Right cardiac atrium (tissue), 5 donors: ENCODE measurements around the gene GPSM1. TPM values are rescaled to one million over a fixed set of nuclear protein-coding genes. Genes with fewer than 3 reads are reported as not detected.

Experiments used
- ATAC-seq, 2 donors: fragments of 200-7000 bp; cut with Tn5 transposase; one replicate each; pipeline versions ENCODE4 v1.8.0 to v1.9.1; 2020; ENCODE audit warnings: moderate library complexity in 2 of 2, mild to moderate bottlenecking in 1 of 2
- DNase-seq, 3 donors: peaks; one replicate each; pipeline ENCODE4 v3.0.0-alpha.2; 2020
- H3K27ac ChIP-seq: one replicate; pipeline ENCODE4 v1.5.1; 2013; ENCODE audit warnings: mild to moderate bottlenecking, low read length, control low read depth, moderate library complexity
- H3K27me3 ChIP-seq: one replicate; pipeline ENCODE4 v1.6.1; 2013; ENCODE audit not compliant: control insufficient read depth, insufficient read depth
- H3K4me1 ChIP-seq: one replicate; pipeline ENCODE4 v1.6.1; 2013; ENCODE audit warnings: low read length; ENCODE audit not compliant: control insufficient read depth, insufficient read depth
- H3K4me3 ChIP-seq: one replicate; pipeline ENCODE4 v1.5.1; 2013; ENCODE audit warnings: low read length, control low read depth
- H3K9me3 ChIP-seq: one replicate; pipeline ENCODE4 v1.6.1; 2013; ENCODE audit warnings: low read length; ENCODE audit not compliant: control insufficient read depth
- WGBS: extraction: QIAGEN DNeasy Blood & Tissue Kit; methylation state at CpG from one replicate; pipeline ENCODE4 v1.1.7; 2013; 5-methylcytosine and 5-hydroxymethylcytosine counted together
- intact Hi-C, 4 donors: fragments of 100-400 bp; cut with DNase I; formaldehyde crosslinking; loops; one replicate each; pipeline versions ENCODE4 v1.11.0 to v1.14.0; 2022 to 2023
- polyA plus RNA-seq: library from polyadenylated mRNA; stranded (reverse); fragments of 200-250 nt; gene quantifications from one replicate; pipeline ENCODE4 v1.2.3, GENCODE V29; 2013
- total RNA-seq, 4 donors: library from RNA; stranded (reverse); fragmentation: NEBNext Ultra II Directional; extraction: Animal tissue kit (Norgen Biotek cat#: 25700); gene quantifications; one replicate each; pipeline ENCODE4 v1.2.1, GENCODE V29; 2021
- donor health status: healthy with polysubstance abuse.
- donor health status: DM: no; HTN: yes; CAD: no.
- donor health status: DM: no; HTN: no; CAD: no.
- donor health status: DM: no; HTN: yes; CAD: no; lungs with severe emphysema.
- donor health status: DM: yes; HTN: yes; CAD: no.

The GPSM1 gene
- total and polyA plus RNA-seq, 5 donors, result 46.3 to 90.6 (median 73.3) TPM

DNA sequence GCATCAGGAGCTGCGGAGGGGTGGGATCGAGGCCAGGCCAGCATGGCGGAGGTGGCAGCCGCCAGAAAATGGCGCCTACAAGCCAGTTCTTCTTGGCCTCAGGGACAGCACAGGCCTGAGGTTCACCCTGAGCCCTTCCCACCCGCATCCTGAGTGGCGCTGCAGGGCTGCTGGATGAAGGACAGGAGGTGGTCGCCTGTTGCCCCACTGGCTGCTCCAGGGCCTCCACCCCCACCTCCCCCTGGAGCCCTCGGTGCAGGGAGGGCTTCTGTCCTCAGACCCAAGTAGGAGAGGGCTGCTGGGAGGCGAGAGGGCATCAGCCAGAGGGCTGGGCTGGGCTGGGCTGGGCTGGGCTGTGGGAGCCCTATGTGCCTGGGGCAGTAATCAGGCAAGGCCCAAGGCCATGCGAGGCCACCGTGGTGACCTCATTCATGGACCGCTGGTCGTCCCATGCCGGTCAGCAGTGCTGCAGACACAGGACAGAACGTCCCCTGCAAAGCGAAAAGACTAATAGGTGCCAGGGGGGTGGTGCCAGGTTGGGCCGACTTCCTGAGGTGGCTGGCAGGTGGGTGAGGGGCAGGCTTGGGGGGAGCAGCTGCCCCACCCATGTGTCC lies 13.8 kb downstream of the GPSM1 start:
- Histone ChIP-seq H3K4me1 (peaks cover 2% of the 10 kb centered on the region), H3K9me3 (no peaks in the 10 kb centered on the region), H3K27me3 (no peaks in the 10 kb centered on the region), H3K4me3 (no peak overlapping the region), H3K27ac (peak overlapping the region; percentile 21)
- intact Hi-C loops, result no loop called here
- DNase-seq, result peak; percentile 72 to 90 (median 87)
- WGBS, result 60% methylated on average over 18 of the region's 18 CpGs
- peak; percentile 1 to 34 for ATAC-seq

DNA sequence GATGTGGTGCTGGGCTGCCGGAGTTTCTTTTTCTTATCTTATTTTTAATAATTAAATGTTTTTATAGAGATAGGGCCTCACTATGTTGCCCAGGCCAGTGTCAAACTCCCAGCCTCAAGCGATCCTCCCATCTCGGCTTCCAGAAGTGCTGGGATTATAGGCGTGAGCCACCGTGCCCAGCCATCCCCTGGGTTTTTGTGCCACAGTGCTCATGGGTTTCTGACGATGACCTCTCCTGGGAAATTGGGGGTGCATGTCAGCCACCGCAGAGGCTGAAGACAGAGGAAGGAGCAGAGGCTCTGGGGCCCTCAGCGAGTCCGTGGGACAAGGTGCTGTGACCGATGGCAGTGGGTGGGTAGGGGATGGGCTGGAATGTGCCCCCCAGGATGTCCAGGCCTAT lies 14.4 kb downstream of the GPSM1 start:
- Histone ChIP-seq H3K4me3 (no peak overlapping the region), H3K27ac (peak overlapping the region; percentile 75), H3K27me3 (no peaks in the 10 kb centered on the region), H3K4me1 (peaks cover 2% of the 10 kb centered on the region), H3K9me3 (no peaks in the 10 kb centered on the region)
- ATAC-seq (no peak), DNase-seq (peak in 1 of 3 donors; percentile 64)
- WGBS, result 53% methylated on average over 10 of the region's 10 CpGs
- intact Hi-C loops, result no loop called here

DNA sequence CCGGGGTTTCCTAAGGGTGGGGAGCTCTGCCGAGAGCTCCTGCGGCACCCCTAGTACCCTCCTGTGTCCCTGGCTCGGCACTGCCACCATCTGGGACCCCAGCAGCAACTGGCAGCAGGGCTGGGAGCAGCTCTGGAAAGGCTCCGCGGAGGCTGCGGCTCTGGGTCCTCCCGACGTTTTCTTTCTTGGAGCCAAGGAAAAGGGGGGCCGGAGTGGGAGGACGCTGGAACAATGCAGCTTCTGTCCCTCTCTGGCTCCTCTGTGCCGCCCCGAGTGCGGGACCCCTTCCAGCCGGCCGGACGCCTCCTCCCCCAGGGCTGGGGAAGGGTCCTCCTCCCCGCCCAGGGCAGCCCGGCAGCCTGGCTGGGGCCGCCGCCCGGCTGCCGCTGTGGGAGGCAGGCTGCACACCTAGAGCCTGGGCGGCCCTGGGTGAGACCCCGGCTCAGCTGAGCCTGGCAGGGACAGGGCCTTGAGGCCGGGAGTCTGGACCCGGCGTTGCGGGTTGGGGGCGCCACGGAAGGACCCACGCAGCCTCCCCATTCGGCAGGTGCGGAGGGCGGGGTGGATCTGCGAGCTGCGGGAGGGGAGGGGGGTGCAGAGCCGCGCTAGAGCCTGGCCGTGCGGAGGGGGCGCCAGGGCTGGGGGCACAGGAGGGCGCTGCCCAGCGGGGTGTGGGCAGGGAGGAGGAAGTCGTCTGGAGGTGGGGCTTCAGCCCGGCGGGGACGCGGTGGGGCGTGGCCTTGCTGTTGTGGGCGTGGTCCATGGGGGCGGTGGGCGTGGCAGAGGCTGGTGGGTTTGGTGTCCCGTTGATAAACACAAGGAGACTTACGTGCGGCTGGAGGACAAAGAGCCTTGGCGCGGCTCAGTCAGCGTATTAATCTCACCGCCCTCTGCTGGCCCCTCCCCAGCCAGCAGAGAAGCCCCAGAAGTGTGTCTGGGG lies 15.1 kb downstream of the GPSM1 start:
- intact Hi-C loops, result no loop called here
- peak overlapping the region; percentile 32 for H3K4me3 ChIP-seq
- no peaks in the 10 kb centered on the region for H3K9me3 ChIP-seq
- peak overlapping the region; percentile 75 for H3K27ac ChIP-seq
- DNase-seq, result peak; percentile 87 to 97 (median 96)
- H3K4me1 ChIP-seq, result peaks cover 2% of the 10 kb centered on the region
- 12% methylated on average over 60 of the region's 60 CpGs for WGBS
- H3K27me3 ChIP-seq, result no peaks in the 10 kb centered on the region
- peak; percentile 68 to 69 for ATAC-seq

DNA sequence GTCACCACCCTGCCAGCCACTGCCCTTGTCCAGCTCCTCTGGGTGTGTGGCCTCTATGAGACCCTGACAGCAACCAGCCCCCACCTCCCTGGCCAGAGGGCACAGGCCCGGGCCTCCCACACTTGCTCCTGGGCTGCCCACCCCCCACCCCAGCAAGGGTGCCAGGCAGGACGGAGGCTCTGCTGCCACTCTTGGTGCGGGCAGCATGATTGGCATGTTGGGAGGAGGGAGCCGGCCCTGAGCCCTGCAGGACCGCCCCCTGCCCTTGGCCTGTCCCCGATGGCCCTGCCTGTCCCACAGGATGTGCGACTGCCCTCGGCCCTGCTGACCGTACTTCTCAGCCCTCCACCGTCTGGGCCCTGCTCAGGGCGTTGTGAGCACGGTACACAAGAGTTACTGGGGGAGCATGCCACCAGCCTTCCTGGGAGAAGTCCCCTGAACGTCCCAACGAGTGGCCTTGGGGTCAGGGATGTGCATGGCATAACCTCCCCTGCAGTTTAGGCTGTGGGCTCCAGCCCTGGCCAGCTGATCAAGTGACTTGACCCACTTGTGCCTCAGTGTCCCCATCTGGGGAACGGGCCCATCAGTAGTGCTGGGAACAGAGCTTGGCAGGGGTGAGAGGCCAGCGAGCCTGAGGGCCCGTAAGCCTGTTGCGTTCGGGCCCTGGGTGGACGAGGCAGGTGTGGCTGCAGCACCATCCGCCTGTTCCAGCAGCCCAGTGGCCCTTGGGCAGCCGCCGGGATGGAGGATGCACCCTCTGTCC lies 16.0 kb downstream of the GPSM1 start:
- H3K4me3 ChIP-seq, result no peak overlapping the region
- peak overlapping the region; percentile 75 for H3K27ac ChIP-seq
- ATAC-seq (peak; percentile 6 to 17), DNase-seq (peak in 2 of 3 donors; percentile 83 to 89)
- intact Hi-C loops, result no loop called here
- WGBS, result 53% methylated on average over 23 of the region's 23 CpGs
- peaks cover 2% of the 10 kb centered on the region for H3K4me1 ChIP-seq
- H3K27me3 ChIP-seq, result no peaks in the 10 kb centered on the region
- H3K9me3 ChIP-seq, result no peaks in the 10 kb centered on the region

DNA sequence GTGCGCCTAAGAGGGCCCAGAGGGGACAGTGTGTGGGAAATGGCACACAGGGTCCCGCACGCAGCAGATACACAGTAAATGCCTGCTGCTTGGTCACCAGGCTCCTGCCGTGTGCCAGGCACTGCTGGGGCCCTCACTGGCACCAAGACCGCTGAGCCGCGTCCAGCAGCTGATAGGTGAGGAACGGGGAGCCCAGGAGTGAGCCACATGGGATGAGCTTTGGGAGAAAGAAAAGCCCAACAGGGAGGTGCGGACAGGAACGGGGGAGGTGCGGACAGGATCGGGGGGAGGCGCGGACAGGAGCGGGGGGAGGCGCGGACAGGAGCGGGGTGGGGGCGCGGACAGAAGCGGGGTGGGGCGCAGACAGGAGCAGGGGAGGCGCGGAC lies 16.5 kb downstream of the GPSM1 start:
- no peaks in the 10 kb centered on the region for H3K27me3 ChIP-seq
- WGBS, result 85% methylated on average over 24 of the region's 24 CpGs
- no peak overlapping the region for H3K27ac ChIP-seq
- no peak overlapping the region for H3K4me3 ChIP-seq
- peaks cover 2% of the 10 kb centered on the region for H3K4me1 ChIP-seq
- DNase-seq, result no peak
- no peaks in the 10 kb centered on the region for H3K9me3 ChIP-seq
- intact Hi-C loops, result no loop called here
- no peak for ATAC-seq

DNA sequence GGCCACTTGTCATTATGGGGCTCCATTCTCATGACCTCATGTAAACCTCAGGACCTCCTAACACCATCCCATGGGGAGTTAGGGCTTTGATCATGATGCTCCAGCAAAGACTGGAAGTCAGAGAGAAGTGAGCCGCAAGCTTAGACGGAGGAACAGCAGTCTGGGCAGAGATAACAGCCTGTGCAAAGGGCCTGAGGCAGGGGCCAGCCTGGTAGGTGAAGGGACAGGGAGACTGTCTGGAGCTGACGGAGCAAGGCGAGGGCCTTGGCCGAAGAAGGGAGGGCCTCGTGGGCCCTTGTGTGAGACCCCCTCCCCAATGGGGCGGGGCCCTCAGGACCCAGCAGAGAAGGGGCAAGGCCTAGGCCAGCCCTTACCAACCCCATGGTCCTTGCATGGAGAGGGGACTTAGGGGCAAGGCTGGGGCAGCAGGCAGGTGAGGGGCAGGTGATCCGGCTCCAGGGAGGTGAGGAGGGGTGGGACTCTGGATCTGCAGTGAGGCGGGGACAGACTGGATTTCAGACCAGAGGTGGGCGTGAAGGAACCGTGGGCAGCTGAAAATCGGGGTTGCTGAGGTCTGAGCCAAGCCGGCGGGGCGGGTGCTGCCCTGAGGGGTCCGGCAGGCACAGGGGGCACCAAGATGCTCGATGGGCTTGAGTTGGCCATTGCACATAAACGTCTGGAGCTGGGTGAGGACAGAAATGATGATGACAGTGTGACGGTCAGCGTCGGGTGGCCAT lies 17.4 kb downstream of the GPSM1 start:
- ATAC-seq (no peak), DNase-seq (no peak)
- H3K4me1 ChIP-seq, result peaks cover 2% of the 10 kb centered on the region
- no peak overlapping the region for H3K4me3 ChIP-seq
- peak overlapping the region; percentile 18 for H3K27ac ChIP-seq
- 59% methylated on average over 21 of the region's 21 CpGs for WGBS
- intact Hi-C loops, result no loop called here
- H3K9me3 ChIP-seq, result no peaks in the 10 kb centered on the region
- no peaks in the 10 kb centered on the region for H3K27me3 ChIP-seq

DNA sequence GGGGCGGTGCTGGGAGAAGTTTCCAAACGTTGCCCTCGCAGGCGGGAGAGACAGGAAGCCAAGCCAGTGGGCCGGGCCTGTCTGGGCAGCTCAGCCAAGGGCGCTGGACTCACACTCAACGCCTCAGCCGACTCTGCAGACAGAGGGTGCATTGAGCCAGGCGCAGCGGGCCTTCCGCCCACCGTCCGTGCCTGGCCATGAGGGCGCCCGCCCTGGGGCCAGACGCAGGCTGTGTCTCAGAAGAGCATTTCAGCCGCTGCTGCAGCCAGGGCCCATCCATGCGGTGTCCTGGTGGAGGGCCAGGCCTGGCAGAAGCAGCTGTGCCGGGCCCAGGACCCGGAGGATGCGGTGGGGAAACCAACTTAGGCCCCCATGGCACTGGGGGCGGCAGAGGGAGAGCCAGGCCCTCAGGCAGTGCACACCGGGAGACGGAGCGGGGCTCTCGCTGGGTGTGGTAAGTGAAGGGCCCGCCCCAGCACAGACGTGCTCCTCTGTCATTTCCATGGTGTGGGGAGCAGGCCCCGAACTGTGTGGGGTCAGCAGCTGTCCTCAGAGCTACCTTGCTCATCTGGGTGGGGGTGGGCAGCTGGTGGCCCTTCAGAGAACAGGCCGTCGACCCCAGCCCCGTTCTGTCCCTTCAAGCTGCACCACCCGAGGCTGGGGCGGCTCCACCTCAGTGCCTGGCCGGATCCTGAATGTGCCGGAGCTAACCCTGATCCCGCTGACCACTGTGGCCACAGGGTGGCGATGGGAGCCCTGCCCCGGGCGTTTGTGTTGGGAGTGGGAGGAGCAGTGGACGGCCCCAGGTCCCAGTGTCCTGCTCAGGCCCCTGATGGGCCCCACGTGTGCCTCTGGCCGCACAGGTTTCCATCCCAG lies 18.2 kb downstream of the GPSM1 start:
- DNase-seq, result peak; percentile 88 to 95 (median 91)
- intact Hi-C loops, result no loop called here
- H3K4me1 ChIP-seq, result peaks cover 2% of the 10 kb centered on the region
- peak overlapping the region; percentile 18 for H3K27ac ChIP-seq
- H3K27me3 ChIP-seq, result no peaks in the 10 kb centered on the region
- no peak overlapping the region for H3K4me3 ChIP-seq
- no peaks in the 10 kb centered on the region for H3K9me3 ChIP-seq
- 26% methylated on average over 43 of the region's 43 CpGs for WGBS
- ATAC-seq, result peak; percentile 50 to 52

DNA sequence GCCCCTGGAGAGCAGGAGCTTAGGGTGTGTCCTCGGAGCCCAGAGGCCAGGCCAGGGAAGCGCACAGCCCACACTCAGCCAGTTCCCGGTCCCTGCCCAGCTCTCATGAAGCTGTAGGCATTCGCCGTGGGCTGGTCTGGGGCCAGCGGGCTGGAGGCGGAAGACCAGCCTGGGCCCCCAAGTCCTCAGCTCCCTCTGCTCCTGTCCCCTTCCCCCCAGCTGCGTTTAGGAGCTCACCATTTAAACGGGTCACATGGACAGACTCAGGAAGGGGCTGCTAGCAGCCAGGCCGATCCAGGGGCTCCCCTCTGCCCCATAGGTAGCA lies 18.8 kb downstream of the GPSM1 start:
- DNase-seq, result no peak
- Histone ChIP-seq H3K27me3 (no peaks in the 10 kb centered on the region), H3K4me1 (peaks cover 2% of the 10 kb centered on the region), H3K4me3 (no peak overlapping the region), H3K9me3 (no peaks in the 10 kb centered on the region), H3K27ac (peak overlapping the region; percentile 20)
- intact Hi-C loops, result no loop called here
- ATAC-seq, result no peak
- 32% methylated on average over 10 of the region's 10 CpGs for WGBS

DNA sequence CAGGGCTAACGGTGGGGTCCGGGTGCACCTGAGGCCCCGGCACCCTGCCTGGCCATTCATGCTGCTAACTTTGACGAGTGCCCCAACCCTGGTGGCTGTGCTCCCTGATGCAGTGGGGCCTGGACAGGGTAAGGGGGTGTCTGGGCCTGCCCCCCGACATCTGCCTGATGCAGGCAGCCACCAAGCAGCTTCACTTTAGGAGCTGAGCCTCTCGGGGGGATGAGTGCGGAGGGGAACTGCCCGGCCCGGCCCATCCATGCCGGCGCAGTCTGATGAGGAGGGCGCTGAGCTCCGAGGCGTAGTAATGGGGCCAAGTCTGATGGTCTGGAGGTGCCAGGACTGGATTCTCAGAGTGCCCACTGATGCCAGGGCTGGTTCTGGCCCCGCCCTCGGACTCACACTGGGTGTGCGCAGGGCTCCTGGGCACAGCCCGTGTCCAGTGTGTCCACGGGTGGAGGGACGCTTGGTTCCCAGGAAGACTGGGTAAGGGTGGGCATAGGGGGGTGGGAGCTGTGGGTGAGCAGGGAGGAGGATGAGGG lies 19.7 kb downstream of the GPSM1 start:
- Histone ChIP-seq H3K4me1 (peaks cover 2% of the 10 kb centered on the region), H3K27me3 (no peaks in the 10 kb centered on the region), H3K4me3 (no peak overlapping the region), H3K27ac (no peak overlapping the region), H3K9me3 (no peaks in the 10 kb centered on the region)
- ATAC-seq (no peak), DNase-seq (no peak)
- intact Hi-C loops, result no loop called here
- 80% methylated on average over 20 of the region's 20 CpGs for WGBS
